H9 (cell line): Measurements from ENCODE around the gene ENG. TPM values are rescaled to one million over a fixed set of nuclear protein-coding genes. Genes with fewer than 3 reads are reported as not detected.

ENCODE experiments used
- DNase-seq: peaks from one replicate; pipeline ENCODE4 v3.0.0-alpha.2; 2017
- H2AFZ ChIP-seq: one replicate; pipeline ENCODE4 v1.6.1; 2013; ENCODE audit warnings: mild to moderate bottlenecking, low read length, control low read depth, moderate library complexity
- H2AK5ac ChIP-seq: 2 replicates; pipeline ENCODE4 v1.6.1; 2013; ENCODE audit warnings: low read length, control low read depth, mixed read lengths; ENCODE audit not compliant: insufficient read length
- H2BK120ac ChIP-seq: one replicate; pipeline ENCODE4 v1.6.1; 2013; ENCODE audit warnings: low read depth, mild to moderate bottlenecking, low read length, control low read depth, inconsistent platforms; ENCODE audit not compliant: poor library complexity, severe bottlenecking
- H2BK12ac ChIP-seq: 2 replicates; pipeline ENCODE4 v1.6.1; 2013; ENCODE audit warnings: low read length, control low read depth, mixed read lengths, low read depth; ENCODE audit not compliant: insufficient read length
- H2BK15ac ChIP-seq: 2 replicates; pipeline ENCODE4 v1.6.1; 2013; ENCODE audit warnings: low read depth, low read length, control low read depth
- H2BK20ac ChIP-seq: one replicate; pipeline ENCODE4 v1.6.1; 2013; ENCODE audit warnings: low read depth, mild to moderate bottlenecking, low read length, control low read depth, inconsistent platforms; ENCODE audit not compliant: poor library complexity, severe bottlenecking
- H2BK5ac ChIP-seq: 2 replicates; pipeline ENCODE4 v1.6.1; 2013; ENCODE audit warnings: low read length, control low read depth, mixed read lengths; ENCODE audit not compliant: insufficient read length
- H3K14ac ChIP-seq: 2 replicates; pipeline ENCODE4 v1.6.1; 2013; ENCODE audit warnings: low read length, control low read depth; ENCODE audit not compliant: insufficient read depth
- H3K18ac ChIP-seq: 2 replicates; pipeline ENCODE4 v1.6.1; 2013; ENCODE audit warnings: low read depth, mild to moderate bottlenecking, mixed read lengths, low read length, control low read depth; ENCODE audit not compliant: insufficient read length
- H3K23ac ChIP-seq: 2 replicates; pipeline ENCODE4 v1.6.1; 2013; ENCODE audit warnings: low read length, control low read depth, mixed read lengths, low read depth; ENCODE audit not compliant: insufficient read length
- H3K23me2 ChIP-seq: 2 replicates; pipeline ENCODE4 v1.6.1; 2013; ENCODE audit warnings: low read depth, mild to moderate bottlenecking, mixed read lengths, low read length, control low read depth; ENCODE audit not compliant: insufficient read length, poor library complexity, severe bottlenecking
- H3K27ac ChIP-seq: 2 replicates; pipeline ENCODE4 v1.5.1; 2013; ENCODE audit warnings: low read length, control low read depth, mixed read lengths, low read depth; ENCODE audit not compliant: insufficient read length
- H3K27me3 ChIP-seq: 2 replicates; pipeline ENCODE4 v1.6.1; 2013; ENCODE audit warnings: low read length, control low read depth, inconsistent platforms; ENCODE audit not compliant: insufficient read depth
- H3K4ac ChIP-seq: 2 replicates; pipeline ENCODE4 v1.6.1; 2013; ENCODE audit warnings: low read depth, mild to moderate bottlenecking, control low read depth, inconsistent platforms, low read length, moderate library complexity
- H3K4me1 ChIP-seq: 2 replicates; pipeline ENCODE4 v1.6.1; 2013; ENCODE audit warnings: low read length, control low read depth, inconsistent platforms; ENCODE audit not compliant: insufficient read depth
- H3K4me2 ChIP-seq: 2 replicates; pipeline ENCODE4 v1.6.1; 2013; ENCODE audit warnings: low read length, control low read depth, mixed read lengths; ENCODE audit not compliant: insufficient read length, insufficient read depth
- H3K56ac ChIP-seq: 2 replicates; pipeline ENCODE4 v1.6.1; 2013; ENCODE audit warnings: low read depth, mild to moderate bottlenecking, mixed read lengths, low read length, control low read depth; ENCODE audit not compliant: insufficient read length
- H3K79me1 ChIP-seq: 2 replicates; pipeline ENCODE4 v1.6.1; 2013; ENCODE audit warnings: low read depth, mild to moderate bottlenecking, moderate library complexity, low read length, control low read depth, inconsistent platforms; ENCODE audit not compliant: insufficient read depth, poor library complexity, severe bottlenecking
- H3K79me2 ChIP-seq: 2 replicates; pipeline ENCODE4 v1.6.1; 2013; ENCODE audit warnings: low read length, control low read depth, inconsistent platforms; ENCODE audit not compliant: insufficient read depth
- H3K9ac ChIP-seq: 2 replicates; pipeline ENCODE4 v1.6.1; 2013; ENCODE audit warnings: low read length, control low read depth, mixed read lengths; ENCODE audit not compliant: insufficient read length; ENCODE audit errors: extremely low read depth
- H3K9me3 ChIP-seq: one replicate; pipeline ENCODE4 v1.6.1; 2013; ENCODE audit warnings: low read depth, low read length, inconsistent platforms; ENCODE audit not compliant: control insufficient read depth
- H3T11ph ChIP-seq: one replicate; pipeline ENCODE4 v1.6.1; 2013; ENCODE audit warnings: mild to moderate bottlenecking, low read length, control low read depth, inconsistent platforms
- H4K20me1 ChIP-seq: one replicate; pipeline ENCODE4 v1.6.1; 2013; ENCODE audit not compliant: control insufficient read depth, insufficient read length, insufficient read depth
- H4K5ac ChIP-seq: 2 replicates; pipeline ENCODE4 v1.6.1; 2013; ENCODE audit warnings: low read depth, mild to moderate bottlenecking, mixed read lengths, low read length, control low read depth; ENCODE audit not compliant: insufficient read length
- H4K8ac ChIP-seq: replicated peaks from 2 replicates; pipeline ENCODE4 v1.6.1; 2013; ENCODE audit warnings: low read length, control low read depth, mixed read lengths, low read depth; ENCODE audit not compliant: insufficient read length
- H4K91ac ChIP-seq: 2 replicates; pipeline ENCODE4 v1.6.1; 2013; ENCODE audit warnings: low read depth, mild to moderate bottlenecking, moderate library complexity, mixed read lengths, low read length, control low read depth; ENCODE audit not compliant: insufficient read length
- H3K27ac Mint-ChIP-seq, 3 experiments: 2 replicates in 2 of 3; 3 replicates in 1 of 3; pipeline ENCODE4 v1.8.0; 2020 to 2021; ENCODE audit warnings: mixed read lengths in 3 of 3, mild to moderate bottlenecking in 1 of 3, moderate library complexity in 1 of 3
- H3K27me3 Mint-ChIP-seq: 2 replicates; pipeline ENCODE4 v1.8.0; 2021; ENCODE audit warnings: low read depth, mild to moderate bottlenecking, moderate library complexity, mixed read lengths
- H3K36me3 Mint-ChIP-seq, 3 experiments: 2 replicates in 2 of 3; 3 replicates in 1 of 3; pipeline ENCODE4 v1.8.0; 2020 to 2021; ENCODE audit warnings: low read depth in 3 of 3, mixed read lengths in 3 of 3; ENCODE audit not compliant: insufficient read depth in 1 of 3
- H3K4me1 Mint-ChIP-seq, 2 experiments: 2 replicates each; pipeline ENCODE4 v1.8.0; 2020; ENCODE audit warnings: mixed read lengths in 2 of 2
- H3K4me3 Mint-ChIP-seq, 2 experiments: 2 replicates in 1 of 2; 3 replicates in 1 of 2; pipeline ENCODE4 v1.8.0; 2020 to 2021; ENCODE audit warnings: mild to moderate bottlenecking in 2 of 2, mixed read lengths in 2 of 2, moderate library complexity in 1 of 2
- H3K9me3 Mint-ChIP-seq, 2 experiments: 2 replicates in 1 of 2; 3 replicates in 1 of 2; pipeline ENCODE4 v1.8.0; 2020; ENCODE audit warnings: mild to moderate bottlenecking in 2 of 2, mixed read lengths in 2 of 2, moderate library complexity in 1 of 2
- CTCF ChIP-seq: fragments of 200-600 bp; sonication (generic); conservative IDR thresholded peaks from 3 replicates; pipeline ENCODE4 v1.8.0; 2021; ENCODE audit warnings: antibody characterized with exemption, mild to moderate bottlenecking
- WGBS: extraction: QIAGEN DNeasy Blood & Tissue Kit; methylation state at CpG from one replicate; pipeline ENCODE4 v1.1.7; 2013; ENCODE audit warnings: missing lambda C conversion rate, low lambda C conversion rate, mixed read lengths; ENCODE audit not compliant: insufficient read length; ENCODE audit errors: extremely low coverage; 5-methylcytosine and 5-hydroxymethylcytosine counted together
- total RNA-seq: library from RNA; stranded (reverse); gene quantifications from 2 replicates; pipeline ENCODE4 v1.2.1, GENCODE V29; 2021

ENG gene
- total RNA-seq, 1 experiment from 2014 or later: 2.1 TPM

- H3K27ac Mint-ChIP-seq: peak within 1 kb of the TSS; percentile 92 to 97 (median 95)
- H3K27me3 ChIP-seq: no peaks in the 10 kb centered on the region
- TF ChIP-seq CTCF: no peak
- no peak within 1 kb of the TSS for H2BK120ac ChIP-seq
- peaks cover 3% of the 10 kb centered on the region; the same call in 1 of the 2 replicates for H3K4me1 ChIP-seq
- no peak within 1 kb of the TSS for H3K27ac ChIP-seq
- no peaks in the 10 kb centered on the region for H4K20me1 ChIP-seq
- no peaks in the 10 kb centered on the region for H3K9me3 Mint-ChIP-seq
- no peak within 1 kb of the TSS for H4K5ac ChIP-seq
- peaks cover 5% of the 10 kb centered on the region; the same call in 1 of the 2 replicates for H3K79me2 ChIP-seq
- no peak within 1 kb of the TSS for H2BK12ac ChIP-seq
- peaks cover 13 to 19% (median 19%) of the 10 kb centered on the region in 3 experiments for H3K36me3 Mint-ChIP-seq
- no peak within 1 kb of the TSS for H3K23ac ChIP-seq
- H3K27me3 Mint-ChIP-seq: 0 out of 2 replicates have a peak, but pooled peaks cover under 1% of the 10 kb centered on the region
- H3K4me3 Mint-ChIP-seq: peak within 1 kb of the TSS; percentile 95 to 97
- H3K18ac ChIP-seq: peak within 1 kb of the TSS; percentile 85
- H3K14ac ChIP-seq: peak within 1 kb of the TSS; percentile 97
- H3K4me2 ChIP-seq: peak within 1 kb of the TSS; percentile 97
- peaks cover 3% of the 10 kb centered on the region for H3K79me1 ChIP-seq
- H3K9ac ChIP-seq: peak within 1 kb of the TSS; percentile 79
- no CpG with 5 or more reads among the region's 83 CpGs for WGBS
- no peak within 1 kb of the TSS for H2BK20ac ChIP-seq
- no peak within 1 kb of the TSS for H4K8ac ChIP-seq
- no peak within 1 kb of the TSS for H3T11ph ChIP-seq
- H2BK5ac ChIP-seq: no peak within 1 kb of the TSS
- no peak within 1 kb of the TSS for H3K4ac ChIP-seq
- no peaks in the 10 kb centered on the region for H3K9me3 ChIP-seq
- H3K56ac ChIP-seq: no peak within 1 kb of the TSS
- no peak within 1 kb of the TSS for H2AFZ ChIP-seq
- H2AK5ac ChIP-seq: no peak within 1 kb of the TSS
- no peak within 1 kb of the TSS for H2BK15ac ChIP-seq
- DNase-seq: peak; percentile 92
- peaks cover 6% of the 10 kb centered on the region for H3K23me2 ChIP-seq
- no peak within 1 kb of the TSS for H4K91ac ChIP-seq
- peaks cover 8 to 15% of the 10 kb centered on the region in 2 experiments for H3K4me1 Mint-ChIP-seq
Measured at GRCh38 chr9:127802576-127803443, 51.6 kb downstream of the ENG start, which contains the start of gene FPGS. Gene FPGS (plus strand): TSS chr9:127802882. CDS start chr9:127802925, 43 bp downstream.
